ENCODE measurements around the gene PSMD1.

PSMD1 gene

DNA sequence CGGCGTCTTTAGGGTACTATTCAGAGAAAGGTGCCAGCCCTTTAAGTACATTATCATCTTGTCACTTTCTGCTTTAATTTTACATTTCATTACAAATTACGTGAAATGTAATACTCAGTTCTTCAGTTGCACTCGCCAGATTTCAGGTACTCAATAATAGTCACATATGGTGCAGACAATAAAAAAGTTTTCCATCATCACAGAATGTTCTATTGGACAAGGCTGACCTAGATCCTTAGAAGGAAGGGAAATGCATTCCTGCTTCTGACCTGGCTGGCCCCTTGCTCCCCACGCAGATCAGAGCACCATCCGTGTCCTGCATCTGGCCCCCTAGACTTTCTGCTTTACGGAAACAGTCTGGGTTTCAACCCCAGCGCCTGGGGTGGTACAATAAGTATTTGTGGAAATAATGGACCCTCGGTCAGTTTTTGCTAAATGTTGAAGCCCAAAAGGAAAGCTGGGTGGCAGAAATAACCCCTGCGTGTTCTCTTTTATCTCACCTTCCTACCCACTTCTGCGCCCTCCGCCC is 20.0 kb upstream of the PSMD1 start:
- TF ChIP-seq PPARA (CRISPR knock-in tag; IDR thresholded peaks at IDR 0.05; ENCODE audit: borderline replicate concordance) (no peak), POU6F1 (CRISPR knock-in tag; IDR thresholded peaks at IDR 0.05; ENCODE audit: borderline replicate concordance, low read depth) (no peak), SNAI2 (CRISPR knock-in tag; IDR thresholded peaks at IDR 0.05) (no peak), OSR1 (CRISPR knock-in tag; IDR thresholded peaks at IDR 0.05) (no peak), ESRRG (CRISPR knock-in tag; IDR thresholded peaks at IDR 0.05) (no peak), CSRNP3 (CRISPR knock-in tag; IDR thresholded peaks at IDR 0.05) (no peak), TCF4 (CRISPR knock-in tag; IDR thresholded peaks at IDR 0.05; ENCODE audit: borderline replicate concordance) (no peak), BACH2 (CRISPR knock-in tag; IDR thresholded peaks at IDR 0.05; ENCODE audit: borderline replicate concordance) (no peak), ZFP30 (CRISPR knock-in tag; IDR thresholded peaks at IDR 0.05) (no peak), ZNF8 (CRISPR knock-in tag; IDR thresholded peaks at IDR 0.05) (no peak)
- TF ChIP-seq, protein P1, sequence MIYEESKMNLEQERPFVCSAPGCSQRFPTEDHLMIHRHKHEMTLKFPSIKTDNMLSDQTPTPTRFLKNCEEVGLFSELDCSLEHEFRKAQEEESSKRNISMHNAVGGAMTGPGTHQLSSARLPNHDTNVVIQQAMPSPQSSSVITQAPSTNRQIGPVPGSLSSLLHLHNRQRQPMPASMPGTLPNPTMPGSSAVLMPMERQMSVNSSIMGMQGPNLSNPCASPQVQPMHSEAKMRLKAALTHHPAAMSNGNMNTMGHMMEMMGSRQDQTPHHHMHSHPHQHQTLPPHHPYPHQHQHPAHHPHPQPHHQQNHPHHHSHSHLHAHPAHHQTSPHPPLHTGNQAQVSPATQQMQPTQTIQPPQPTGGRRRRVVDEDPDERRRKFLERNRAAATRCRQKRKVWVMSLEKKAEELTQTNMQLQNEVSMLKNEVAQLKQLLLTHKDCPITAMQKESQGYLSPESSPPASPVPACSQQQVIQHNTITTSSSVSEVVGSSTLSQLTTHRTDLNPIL (CRISPR knock-in tag; IDR thresholded peaks at IDR 0.05; ENCODE audit: low read depth) = no peak
- no peak for ATAC-seq

- TF ChIP-seq ZNF8 (CRISPR knock-in tag; IDR thresholded peaks at IDR 0.05) (no peak), CSDC2 (CRISPR knock-in tag; IDR thresholded peaks at IDR 0.05) (no peak), RARB (CRISPR knock-in tag; IDR thresholded peaks at IDR 0.05) (no peak), POU6F1 (CRISPR knock-in tag; IDR thresholded peaks at IDR 0.05; ENCODE audit: borderline replicate concordance, low read depth) (no peak), SNAI2 (CRISPR knock-in tag; IDR thresholded peaks at IDR 0.05) (no peak)
- TF ChIP-seq, protein P1 (CRISPR knock-in tag; IDR thresholded peaks at IDR 0.05; ENCODE audit: low read depth) = no peak
- ATAC-seq = peak; percentile 48; the same call in 2 of the 3 replicates
These were observed 19.4 kb upstream of the PSMD1 start, which contains the start of gene C2orf72 for GRCh38 chr2:231037202-231037730. Gene C2orf72, plus strand, starts transcription at chr2:231037523. Its CDS starts 43 bp downstream, at chr2:231037566.

- peak; percentile 53 for ATAC-seq
- no peak for TF ChIP-seq ESRRG (CRISPR knock-in tag; IDR thresholded peaks at IDR 0.05)
These were observed 18.8 kb upstream of the PSMD1 start for GRCh38 chr2:231037731-231038482.

- TF ChIP-seq CSDC2 (CRISPR knock-in tag; IDR thresholded peaks at IDR 0.05) (no peak), POU6F1 (CRISPR knock-in tag; IDR thresholded peaks at IDR 0.05; ENCODE audit: borderline replicate concordance, low read depth) (no peak), ISL1 (CRISPR knock-in tag; IDR thresholded peaks at IDR 0.05) (no peak)
- TF ChIP-seq, protein P2, sequence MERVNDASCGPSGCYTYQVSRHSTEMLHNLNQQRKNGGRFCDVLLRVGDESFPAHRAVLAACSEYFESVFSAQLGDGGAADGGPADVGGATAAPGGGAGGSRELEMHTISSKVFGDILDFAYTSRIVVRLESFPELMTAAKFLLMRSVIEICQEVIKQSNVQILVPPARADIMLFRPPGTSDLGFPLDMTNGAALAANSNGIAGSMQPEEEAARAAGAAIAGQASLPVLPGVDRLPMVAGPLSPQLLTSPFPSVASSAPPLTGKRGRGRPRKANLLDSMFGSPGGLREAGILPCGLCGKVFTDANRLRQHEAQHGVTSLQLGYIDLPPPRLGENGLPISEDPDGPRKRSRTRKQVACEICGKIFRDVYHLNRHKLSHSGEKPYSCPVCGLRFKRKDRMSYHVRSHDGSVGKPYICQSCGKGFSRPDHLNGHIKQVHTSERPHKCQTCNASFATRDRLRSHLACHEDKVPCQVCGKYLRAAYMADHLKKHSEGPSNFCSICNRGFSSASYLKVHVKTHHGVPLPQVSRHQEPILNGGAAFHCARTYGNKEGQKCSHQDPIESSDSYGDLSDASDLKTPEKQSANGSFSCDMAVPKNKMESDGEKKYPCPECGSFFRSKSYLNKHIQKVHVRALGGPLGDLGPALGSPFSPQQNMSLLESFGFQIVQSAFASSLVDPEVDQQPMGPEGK (CRISPR knock-in tag; IDR thresholded peaks at IDR 0.05; ENCODE audit: borderline replicate concordance) = no peak
- TF ChIP-seq, protein P1 (CRISPR knock-in tag; IDR thresholded peaks at IDR 0.05; ENCODE audit: low read depth) = no peak
- no peak for ATAC-seq
These were observed 18.0 kb upstream of the PSMD1 start for GRCh38 chr2:231038483-231039293.
